Neutrophil (primary cell): ENCODE measurements around the gene TPBGL.

Experiments used
- H3K27ac ChIP-seq: fragments of 200-600 bp; sonication (generic); 2 replicates; pipeline ENCODE4 v1.5.1; 2016; ENCODE audit warnings: mild to moderate bottlenecking, moderate library complexity
- H3K27me3 ChIP-seq: fragments of 200-600 bp; sonication (generic); 2 replicates; pipeline ENCODE4 v1.6.0; 2016; ENCODE audit warnings: mild to moderate bottlenecking
- H3K36me3 ChIP-seq: fragments of 200-600 bp; sonication (generic); 2 replicates; pipeline ENCODE4 v1.5.1; 2017
- H3K4me1 ChIP-seq, 2 experiments: fragments of 200-600 bp in 1 of 2; sonication (generic) in 1 of 2; 1 replicate in 1 of 2; 2 replicates in 1 of 2; pipeline versions ENCODE4 v1.5.1 to v1.6.1; 2013 to 2016; ENCODE audit warnings: low read depth in 1 of 2, low read length in 1 of 2, mild to moderate bottlenecking in 1 of 2, moderate library complexity in 1 of 2; ENCODE audit not compliant: control insufficient read depth in 1 of 2, insufficient read depth in 1 of 2
- H3K4me3 ChIP-seq, 2 experiments: fragments of 200-600 bp in 1 of 2; sonication (generic) in 1 of 2; 1 replicate in 1 of 2; 2 replicates in 1 of 2; pipeline ENCODE4 v1.5.1; 2013 to 2016; ENCODE audit warnings: low read depth in 1 of 2, low read length in 1 of 2, mild to moderate bottlenecking in 1 of 2, moderate library complexity in 1 of 2
- H3K9me3 ChIP-seq: fragments of 200-600 bp; sonication (generic); 2 replicates; pipeline ENCODE4 v1.5.1; 2016
- CTCF ChIP-seq: fragments of 200-600 bp; sonication (generic); IDR thresholded peaks from 2 replicates; pipeline ENCODE4 v1.5.1; 2016; ENCODE audit warnings: antibody characterized with exemption

TPBGL gene

DNA sequence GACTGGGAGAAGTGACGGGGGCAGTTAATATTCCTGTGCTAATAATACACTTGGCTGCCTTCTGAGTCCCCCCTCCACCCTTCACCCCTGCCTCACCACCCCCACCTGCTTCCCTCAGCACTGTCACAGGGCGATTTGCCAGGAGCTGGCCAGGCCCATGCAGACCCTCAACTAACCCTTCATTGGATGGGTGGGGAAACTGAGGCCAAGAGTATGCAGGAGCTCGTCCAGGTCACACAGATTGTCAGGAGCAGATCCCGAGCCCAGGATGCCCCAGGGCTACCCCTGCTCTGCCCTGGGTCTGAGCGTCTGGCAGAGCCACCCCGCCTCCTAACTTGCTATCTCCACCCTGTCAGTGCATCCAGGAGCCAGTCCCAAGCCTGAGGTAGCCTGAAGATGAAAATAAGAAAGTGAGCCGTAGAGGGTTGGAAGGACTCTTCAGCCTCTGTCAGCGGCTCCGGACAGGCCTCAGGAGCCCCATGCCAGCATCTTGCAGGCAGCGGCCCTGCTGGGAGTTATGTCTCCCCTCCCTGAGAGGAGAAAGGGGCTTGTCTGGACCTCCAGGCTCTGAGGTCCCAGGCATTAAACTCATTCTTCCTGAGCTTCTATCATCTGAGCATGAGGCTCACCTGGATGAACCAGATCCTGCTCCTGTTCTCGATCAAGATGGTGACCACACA lies 6.2 kb downstream of the TPBGL start:
- peaks cover 75% of the 10 kb centered on the region for H3K27me3 ChIP-seq
- no peaks in the 10 kb centered on the region for H3K36me3 ChIP-seq
- no peak overlapping the region for H3K27ac ChIP-seq
- H3K4me3 ChIP-seq, result no peak overlapping the region
- no peaks in the 10 kb centered on the region for H3K9me3 ChIP-seq
- no peak for TF ChIP-seq CTCF
- H3K4me1 ChIP-seq, result peaks cover 4 to 5% of the 10 kb centered on the region in 2 experiments

DNA sequence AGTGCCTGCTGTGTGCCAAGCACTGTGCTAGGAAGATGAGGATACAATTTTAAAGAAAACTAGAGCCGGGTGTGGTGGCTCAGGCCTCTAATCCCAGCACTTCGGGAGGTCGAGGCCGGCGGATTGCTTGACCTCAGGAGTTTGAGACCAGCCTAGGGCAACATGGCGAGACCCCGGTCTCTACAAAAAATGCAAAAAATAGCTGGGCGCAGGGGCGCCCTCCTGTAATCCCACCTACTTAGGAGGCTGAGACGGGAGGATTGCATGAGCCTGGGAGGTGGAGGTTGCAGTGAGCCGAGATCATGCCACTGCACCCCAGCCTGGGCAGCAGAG lies 8.3 kb downstream of the TPBGL start:
- Histone ChIP-seq H3K36me3 (no peaks in the 10 kb centered on the region), H3K9me3 (no peaks in the 10 kb centered on the region), H3K4me1 (no peaks in the 10 kb centered on the region), H3K27ac (no peak overlapping the region), H3K27me3 (peaks cover 59% of the 10 kb centered on the region), H3K4me3 (no peak overlapping the region)
- no peak for TF ChIP-seq CTCF

DNA sequence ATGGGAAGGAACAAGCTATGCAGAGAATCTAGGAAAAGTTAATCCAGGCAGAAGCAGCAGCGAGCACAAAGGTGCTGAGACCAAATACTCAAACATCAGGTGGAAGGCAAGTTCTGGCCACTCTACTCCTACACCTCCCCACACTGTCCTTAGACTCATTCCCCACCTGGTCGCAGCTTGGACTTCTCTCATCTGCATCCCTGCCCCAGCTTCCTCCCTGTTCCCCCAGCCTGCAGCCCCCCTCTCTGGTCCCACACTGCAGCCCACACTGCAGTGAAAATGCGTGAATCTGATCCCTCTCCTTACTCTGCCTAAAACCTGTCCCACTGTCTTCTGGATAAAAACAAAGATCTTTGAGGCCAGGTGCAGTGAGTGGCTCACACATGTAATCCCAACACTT lies 9.1 kb downstream of the TPBGL start:
- no peaks in the 10 kb centered on the region for H3K9me3 ChIP-seq
- H3K36me3 ChIP-seq, result no peaks in the 10 kb centered on the region
- peaks cover 56% of the 10 kb centered on the region for H3K27me3 ChIP-seq
- no peak overlapping the region for H3K4me3 ChIP-seq
- no peak for TF ChIP-seq CTCF
- no peaks in the 10 kb centered on the region for H3K4me1 ChIP-seq
- H3K27ac ChIP-seq, result no peak overlapping the region

DNA sequence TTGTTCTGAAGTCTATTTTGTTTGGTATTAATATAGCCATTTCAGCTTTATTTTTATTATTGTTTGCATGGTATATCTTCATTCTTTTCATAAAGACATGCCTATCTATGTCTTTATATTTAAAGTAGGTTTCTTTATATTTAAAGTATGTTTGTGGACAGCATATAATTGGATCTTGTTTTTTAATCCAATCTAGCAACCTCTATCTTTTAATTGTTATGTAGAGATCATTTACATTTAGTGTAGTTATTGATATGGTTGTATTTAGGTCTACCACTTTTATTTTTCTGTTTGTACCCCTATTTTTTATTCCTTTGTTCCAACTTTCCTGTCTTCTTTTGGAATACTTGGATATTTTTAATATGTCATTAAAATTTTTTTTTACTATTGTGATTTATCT lies 13.8 kb downstream of the TPBGL start:
- Histone ChIP-seq H3K27me3 (peaks cover 47% of the 10 kb centered on the region), H3K9me3 (no peaks in the 10 kb centered on the region), H3K4me1 (no peaks in the 10 kb centered on the region), H3K4me3 (no peak overlapping the region), H3K36me3 (no peaks in the 10 kb centered on the region), H3K27ac (no peak overlapping the region)
- no peak for TF ChIP-seq CTCF

DNA sequence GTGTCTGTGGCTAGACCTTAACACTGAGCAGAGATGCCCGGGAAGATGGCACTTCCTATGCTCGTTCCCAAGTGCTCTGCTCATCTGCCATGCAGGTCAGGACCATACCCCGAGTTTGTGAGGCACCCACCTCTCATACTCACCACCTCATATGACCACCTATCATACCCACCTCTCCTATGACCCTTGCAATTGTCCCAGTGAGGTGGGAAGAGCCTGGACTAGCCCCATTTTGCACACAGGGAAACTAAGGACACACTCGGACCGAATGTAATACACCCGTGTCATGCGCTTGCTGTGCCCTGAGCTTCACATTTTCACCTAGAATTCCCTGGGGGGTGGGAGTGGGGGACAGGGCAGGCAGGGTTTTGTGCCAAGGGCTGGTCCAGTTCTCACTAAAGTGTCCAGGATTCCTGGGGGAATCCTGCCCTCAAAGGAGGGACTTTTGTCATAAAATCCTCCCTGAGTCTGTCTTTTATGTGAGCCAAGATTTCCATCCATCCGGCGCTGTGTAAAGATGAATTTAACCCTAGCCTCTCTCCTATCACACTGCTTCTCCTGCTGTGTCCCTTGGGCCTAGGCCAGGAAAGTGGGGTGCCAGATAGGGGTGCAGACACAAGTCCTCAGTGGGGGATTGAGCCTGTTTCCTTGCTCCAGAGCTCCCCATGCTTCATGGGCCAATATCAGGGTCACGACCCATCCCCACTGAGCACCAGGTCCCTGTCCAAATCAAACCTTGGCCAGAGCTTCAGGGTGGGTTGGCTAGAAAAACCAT lies 20.0 kb downstream of the TPBGL start:
- H3K9me3 ChIP-seq, result no peaks in the 10 kb centered on the region
- peaks cover 53 to 59% of the 10 kb centered on the region in 2 experiments for H3K4me1 ChIP-seq
- peaks cover 6% of the 10 kb centered on the region for H3K36me3 ChIP-seq
- no peak for TF ChIP-seq CTCF
- peak overlapping the region; percentile 98 for H3K27ac ChIP-seq
- H3K27me3 ChIP-seq, result peaks cover 12% of the 10 kb centered on the region
- H3K4me3 ChIP-seq, result no peak overlapping the region
